HG03064 (cell line): ENCODE measurements around the gene SMIM38.
"Not testable (repeated sequence)": the region's sequence is repeated elsewhere in the genome, so short reads cannot be mapped to it uniquely, and the experiment has no call there.

Experiments
- ATAC-seq: cut with Tn5 transposase; IDR thresholded peaks from one replicate; pipeline ENCODE4 v1.9.1; 2021; ENCODE audit warnings: low read depth; ENCODE audit not compliant: unreplicated experiment

SMIM38 gene

GRCh38 chr11:69137151-69137844, 18.4 kb upstream of the SMIM38 start:
- no peak for ATAC-seq

- no peak for ATAC-seq
Measured at GRCh38 chr11:69138265-69138664, 17.5 kb upstream of the SMIM38 start.

GRCh38 chr11:69140161-69140560, 15.6 kb upstream of the SMIM38 start:
- not testable (repeated sequence) for ATAC-seq

- ATAC-seq: no peak
Measured at GRCh38 chr11:69140635-69141034, 15.1 kb upstream of the SMIM38 start.

- no peak for ATAC-seq
Measured at GRCh38 chr11:69141742-69142141, 14.0 kb upstream of the SMIM38 start.

DNA sequence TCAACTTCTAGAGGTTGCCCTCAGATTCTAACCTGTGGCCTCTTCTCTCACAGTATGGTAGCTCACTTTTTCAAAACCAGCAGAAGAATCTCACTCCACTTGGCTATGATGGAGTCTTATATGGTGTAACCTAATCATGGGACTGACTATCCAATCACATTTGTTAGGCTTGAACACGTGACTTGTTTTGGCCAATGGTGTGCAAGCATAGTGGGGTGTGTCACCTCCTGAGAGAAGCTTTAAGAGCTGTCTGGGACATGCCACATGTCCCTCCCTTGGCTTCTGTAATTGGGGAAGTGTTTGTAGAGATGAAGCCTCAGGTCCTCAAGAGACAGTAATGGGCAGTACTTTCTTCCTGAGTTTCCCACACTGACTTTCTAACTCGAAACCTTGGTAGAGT, 12.8 kb upstream of the SMIM38 start:
- ATAC-seq: no peak

- ATAC-seq: no peak
Measured at GRCh38 chr11:69144316-69145049, 11.3 kb upstream of the SMIM38 start.

DNA sequence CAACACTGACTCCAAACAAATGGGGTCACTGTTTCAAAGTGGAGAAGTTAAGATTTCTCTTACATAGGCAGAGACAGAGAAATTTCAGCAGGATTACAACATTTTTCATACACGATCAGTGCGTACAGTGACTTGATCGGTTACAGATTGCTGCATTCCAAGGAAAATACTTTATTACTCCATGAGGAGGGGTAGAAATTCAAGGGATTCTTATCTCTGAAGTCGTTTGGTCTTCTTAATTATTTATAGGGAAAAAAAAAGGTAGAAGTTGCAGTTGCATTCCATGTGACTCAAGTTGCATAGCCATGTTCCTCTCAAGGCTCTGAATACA, 10.7 kb upstream of the SMIM38 start:
- no peak for ATAC-seq

DNA sequence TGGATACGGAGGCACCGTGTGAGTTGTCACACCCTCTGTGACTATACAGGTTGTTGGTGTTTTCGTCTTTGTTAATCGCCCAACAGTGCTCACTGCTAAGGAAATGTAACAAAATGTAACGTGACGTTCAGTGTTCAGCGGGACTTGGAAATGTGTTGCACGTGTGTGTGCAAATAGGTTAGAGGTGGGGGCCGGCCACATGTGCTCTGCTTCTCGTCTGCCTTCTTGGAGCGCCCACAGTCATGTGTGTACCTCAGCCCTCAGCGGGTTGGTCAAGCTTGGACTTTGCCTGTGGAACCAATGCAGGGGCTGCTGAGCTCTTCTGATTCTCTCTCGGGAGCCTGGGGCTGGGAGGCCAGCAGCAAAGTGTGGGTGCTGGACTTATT, 7.4 kb upstream of the SMIM38 start:
- no peak for ATAC-seq

GRCh38 chr11:69148806-69149205, 6.9 kb upstream of the SMIM38 start:
- ATAC-seq: no peak

DNA sequence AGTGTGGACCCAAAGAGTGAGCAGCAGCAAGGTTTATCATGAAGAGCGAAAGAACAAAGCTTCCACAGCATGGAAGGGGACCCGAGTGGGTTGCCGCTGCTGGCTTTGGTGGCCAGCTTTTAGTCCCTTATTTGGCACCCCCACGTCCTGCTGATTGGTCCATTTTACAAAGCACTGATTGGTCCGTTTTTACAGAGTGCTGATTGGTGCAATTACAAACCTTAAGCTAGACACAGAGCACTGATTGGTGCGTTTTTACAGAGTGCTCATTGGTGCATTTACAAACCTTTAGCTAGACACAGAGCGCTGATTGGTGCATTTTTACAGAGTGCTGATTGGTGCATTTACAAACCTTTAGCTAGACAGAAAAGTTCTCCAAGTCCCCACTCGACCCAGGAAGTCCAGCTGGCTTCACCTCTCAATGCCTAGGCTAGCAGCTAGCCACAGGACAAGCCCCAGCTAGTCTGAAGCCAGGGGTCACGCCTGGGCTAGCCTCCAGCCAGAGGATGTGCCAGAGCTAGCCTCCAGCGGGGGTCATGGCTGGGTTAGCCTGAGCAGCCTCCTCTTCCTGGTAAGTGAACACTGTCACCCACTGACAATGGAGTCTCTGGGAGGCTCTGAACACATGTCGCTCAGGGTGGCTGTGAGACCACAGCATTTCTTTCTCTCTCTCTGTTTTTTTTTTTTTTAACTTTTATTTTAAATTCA, 6.2 kb upstream of the SMIM38 start:
- not testable (repeated sequence) for ATAC-seq

DNA sequence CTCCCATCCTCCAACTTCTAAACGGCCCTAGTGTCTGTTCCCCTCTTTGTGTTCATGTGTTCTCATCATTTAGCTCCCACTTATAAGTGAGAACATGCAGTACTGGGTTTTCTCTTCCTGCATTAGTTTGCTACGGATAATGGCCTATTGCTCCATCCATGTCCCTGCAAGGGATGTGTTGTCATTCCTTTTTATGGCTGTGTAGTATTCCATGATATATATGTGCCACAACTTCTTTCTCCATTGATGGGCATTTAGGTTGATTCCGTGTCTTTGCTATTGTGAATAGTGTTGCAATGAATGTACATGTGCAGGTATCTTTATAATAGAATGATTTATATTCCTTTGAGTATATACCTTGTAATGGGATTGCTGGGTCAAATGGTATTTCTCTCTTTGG, 5.6 kb upstream of the SMIM38 start:
- ATAC-seq: no peak

DNA sequence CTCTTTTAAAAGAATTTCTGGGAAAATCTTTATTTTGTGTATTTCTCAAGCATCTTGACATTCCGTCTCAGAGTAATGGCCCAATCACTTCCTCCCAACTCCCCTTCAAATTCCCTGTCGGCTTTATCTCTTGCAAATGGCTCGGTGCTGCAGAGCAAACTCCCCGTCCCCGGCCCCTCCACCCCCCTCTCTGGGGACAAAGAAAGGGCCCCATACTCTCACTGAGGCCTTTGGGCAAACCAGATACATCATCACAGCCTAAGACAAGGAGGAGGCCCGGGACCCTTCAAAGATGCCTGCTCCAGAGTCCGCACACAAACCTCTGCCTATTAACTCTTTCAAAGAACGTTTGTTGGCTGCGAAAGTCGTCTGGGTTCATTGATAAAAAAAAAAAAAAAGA, 3.9 kb upstream of the SMIM38 start:
- ATAC-seq: no peak

DNA sequence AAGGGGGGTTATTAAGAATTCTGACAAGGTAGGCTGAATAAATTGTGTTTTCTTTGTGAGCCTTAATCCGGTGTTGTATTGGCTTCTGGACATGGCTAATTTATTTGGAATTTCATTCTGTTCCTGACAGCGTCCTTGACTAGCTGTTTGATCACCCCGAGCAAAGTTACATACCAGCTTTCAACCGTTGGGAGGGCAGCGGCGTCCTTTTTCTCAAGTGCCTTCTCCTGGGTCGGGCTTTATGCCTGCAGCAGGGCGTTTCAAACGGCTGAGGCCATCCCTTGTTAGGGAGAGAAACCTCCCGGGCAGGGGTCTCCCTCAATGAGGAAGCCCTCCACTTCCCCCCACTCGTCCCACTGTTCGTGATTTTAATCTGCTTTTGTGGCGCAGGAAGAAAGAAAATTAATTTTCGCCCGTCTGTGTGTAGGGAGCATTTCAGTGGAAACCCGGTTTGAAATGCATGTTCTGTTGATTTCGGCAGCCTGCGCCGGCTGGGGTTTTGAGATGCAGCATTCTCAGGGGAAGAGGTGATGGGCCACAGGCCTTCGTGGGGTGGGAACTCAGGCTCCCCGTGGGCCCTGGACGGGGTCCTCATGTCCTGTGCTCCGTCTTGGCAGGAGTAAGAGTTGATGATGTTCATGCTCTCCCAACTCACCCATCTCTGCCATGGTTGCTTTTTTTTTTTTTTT, 2.9 kb upstream of the SMIM38 start:
- no peak for ATAC-seq

GRCh38 chr11:69153661-69154060, 2.1 kb upstream of the SMIM38 start:
- no peak for ATAC-seq

GRCh38 chr11:69154211-69154913, 1.4 kb upstream of the SMIM38 start:
- no peak for ATAC-seq

GRCh38 chr11:69154938-69155301, 815 bp upstream of the SMIM38 start:
- ATAC-seq: no peak

DNA sequence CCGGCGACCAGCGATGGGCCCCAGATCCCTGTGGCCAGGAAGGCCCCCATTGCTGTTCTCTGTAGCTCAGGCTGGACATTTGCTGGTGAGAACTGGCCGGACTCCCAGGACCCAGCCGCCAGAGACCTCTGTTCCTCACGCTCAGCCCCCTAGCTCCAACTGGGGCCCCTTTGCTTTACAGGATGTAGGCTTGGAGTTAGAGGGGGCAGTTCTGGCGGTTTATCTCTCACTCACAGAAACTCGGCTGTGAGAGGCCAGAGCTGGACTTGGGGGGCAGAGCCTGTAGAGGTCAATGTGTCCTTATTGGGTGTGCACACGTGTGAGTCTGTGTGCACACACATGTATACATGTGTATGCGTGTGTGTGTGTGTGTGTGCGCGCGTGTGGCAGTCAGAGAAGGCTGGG, 502 bp downstream of the SMIM38 start:
- ATAC-seq: no peak

DNA sequence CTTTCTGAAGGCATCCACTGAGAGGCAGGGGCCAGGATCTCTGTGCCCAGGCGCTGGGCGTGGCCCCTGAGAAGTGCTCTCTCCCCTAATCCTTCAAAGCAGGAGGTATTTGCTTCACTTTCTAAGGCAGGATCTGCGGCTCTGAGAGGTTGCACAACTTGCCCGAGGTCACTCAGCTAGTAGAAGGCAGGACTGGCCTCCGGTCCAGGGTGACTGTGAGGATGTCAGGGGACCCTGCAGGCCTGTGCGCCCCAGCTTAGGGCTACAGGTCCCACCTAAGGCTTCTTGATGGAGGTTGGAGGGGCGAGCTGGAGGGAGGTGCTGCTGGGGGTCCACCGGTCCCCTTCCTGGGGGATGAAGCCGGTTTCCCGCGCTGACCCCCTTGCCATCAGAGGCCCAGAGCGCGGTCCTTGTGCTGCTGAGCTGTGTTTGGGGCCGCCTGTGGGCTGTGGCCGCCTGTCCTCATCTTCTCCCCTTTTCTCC, 979 bp downstream of the SMIM38 start:
- ATAC-seq: no peak

GRCh38 chr11:69157156-69157821, 1.6 kb downstream of the SMIM38 start:
- ATAC-seq: no peak
